Kasumi-1 (cell line): ENCODE data around the gene GABPB2.

Experiments
- DNase-seq, 2 experiments: peaks; one replicate each; lab custom pipeline; 2025; lab: John Stamatoyannopoulos, UW

Gene GABPB2

GRCh38 chr1:151070474-151071276 lies at the start of gene GABPB2:
Gene GABPB2, plus strand, starts transcription at chr1:151070761. Its CDS starts 17,429 bp downstream, at chr1:151088190.
- peak; percentile 94 to 96 for DNase-seq

DNA sequence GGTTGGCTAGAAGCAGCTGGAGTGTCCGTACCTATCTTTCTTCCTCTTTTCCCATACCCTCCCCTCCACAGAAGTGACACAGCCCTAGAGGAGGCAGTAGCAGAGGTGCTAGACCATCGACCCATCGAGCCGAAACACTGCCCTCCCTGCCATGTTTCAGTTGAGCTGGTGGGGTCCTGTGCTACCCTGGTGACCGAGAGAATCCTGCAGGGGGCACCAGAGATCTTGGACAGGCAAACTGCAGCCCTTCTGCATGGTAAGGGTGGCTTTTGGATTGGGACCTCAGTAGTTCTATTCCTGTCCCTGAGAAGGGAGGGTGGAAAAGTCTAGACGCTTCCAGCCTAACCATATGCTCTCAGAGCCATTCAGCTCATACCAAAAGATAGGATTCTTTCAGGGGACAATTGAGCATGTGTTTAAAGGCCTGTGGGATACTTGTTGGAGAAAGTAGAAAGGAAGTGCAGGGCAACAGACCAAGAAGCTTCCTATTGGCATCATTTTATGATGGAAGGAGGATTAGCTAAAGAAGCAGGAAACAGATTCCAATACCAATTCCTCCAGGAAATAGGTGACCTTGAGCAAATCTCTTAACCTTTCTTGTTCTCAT lies 45.9 kb upstream of the GABPB2 start:
- DNase-seq = peak; percentile 75 to 77

GRCh38 chr1:151026460-151026859 lies 44.1 kb upstream of the GABPB2 start:
- DNase-seq = no peak

GRCh38 chr1:151032164-151032563 lies 38.4 kb upstream of the GABPB2 start:
- no peak for DNase-seq

- no peak for DNase-seq
These were observed 35.4 kb upstream of the GABPB2 start for GRCh38 chr1:151035167-151035566.

DNA sequence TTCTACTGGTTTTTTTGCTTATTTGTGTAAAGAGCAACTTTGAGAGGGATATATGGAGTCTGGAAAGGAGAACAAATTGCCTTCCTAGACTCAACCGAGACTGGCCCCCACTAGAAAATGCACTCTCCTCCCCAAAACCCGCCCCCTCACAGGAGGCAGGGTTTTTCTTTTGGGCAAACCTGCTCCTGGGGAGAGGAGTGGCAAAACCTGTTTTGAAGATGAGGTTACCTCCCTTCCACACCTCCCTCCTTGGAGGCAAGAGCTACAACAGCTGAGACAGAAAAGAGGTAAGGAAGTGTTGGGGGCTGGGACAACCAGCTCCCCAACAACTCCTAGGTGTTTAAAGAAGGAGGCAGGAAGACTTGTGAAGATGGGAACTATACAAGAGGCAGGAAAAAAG lies 34.2 kb upstream of the GABPB2 start, which contains the start of gene BNIPL:
Gene BNIPL (plus strand): TSS at position 231 of the 400 bp plus-strand sequence. CDS start 140 bp downstream, at position 371.
- DNase-seq = no peak

DNA sequence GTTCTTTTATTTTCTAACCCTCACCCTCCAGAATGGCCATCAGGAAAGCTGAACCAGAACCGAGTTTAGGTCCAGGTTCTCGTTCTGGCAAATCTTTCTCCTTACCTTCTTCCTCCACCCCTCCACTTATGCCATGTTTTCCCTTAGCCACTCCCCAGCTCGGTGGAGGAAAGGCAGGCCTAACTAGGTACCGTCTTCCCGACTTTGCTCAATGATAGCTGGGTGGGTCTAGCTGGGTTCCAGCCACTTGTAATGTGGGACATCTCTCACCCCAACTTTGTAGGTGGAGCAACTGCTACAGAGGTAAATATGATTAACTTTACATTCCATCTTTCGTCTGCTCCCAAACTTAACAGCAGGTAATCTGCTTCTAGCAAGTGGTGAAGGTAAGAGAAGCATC lies 33.5 kb upstream of the GABPB2 start:
- DNase-seq = no peak

GRCh38 chr1:151039521-151039920 lies 31.0 kb upstream of the GABPB2 start:
- DNase-seq = no peak

DNA sequence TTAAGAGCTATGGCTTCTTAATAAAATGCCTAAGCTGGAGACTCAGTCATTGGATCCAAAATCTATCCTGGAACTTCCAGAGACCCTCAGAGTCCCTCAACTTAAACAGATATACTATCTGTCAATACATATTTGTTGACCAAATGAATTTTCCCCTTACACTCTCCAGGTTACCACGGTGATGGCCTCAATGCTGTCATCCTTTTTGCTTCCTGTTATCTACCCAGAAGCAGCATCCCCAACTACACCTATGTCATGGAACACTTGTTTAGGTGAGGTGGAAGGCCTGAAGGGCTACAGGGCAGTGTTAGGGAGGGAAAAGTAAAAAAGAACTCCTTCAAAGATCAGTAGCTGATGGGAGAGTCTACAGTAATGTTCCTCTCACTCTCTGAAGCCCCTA lies 27.4 kb upstream of the GABPB2 start:
- no peak for DNase-seq

- DNase-seq = peak in 1 of 2 experiments; percentile 51
These were observed 23.0 kb upstream of the GABPB2 start, which contains the start of gene C1orf56 for GRCh38 chr1:151047591-151047924. Gene C1orf56, plus strand, starts transcription at chr1:151047751. Its CDS starts 97 bp downstream, at chr1:151047848.

- peak; percentile 74 to 79 for DNase-seq
These were observed 22.5 kb upstream of the GABPB2 start for GRCh38 chr1:151047925-151048644.

DNA sequence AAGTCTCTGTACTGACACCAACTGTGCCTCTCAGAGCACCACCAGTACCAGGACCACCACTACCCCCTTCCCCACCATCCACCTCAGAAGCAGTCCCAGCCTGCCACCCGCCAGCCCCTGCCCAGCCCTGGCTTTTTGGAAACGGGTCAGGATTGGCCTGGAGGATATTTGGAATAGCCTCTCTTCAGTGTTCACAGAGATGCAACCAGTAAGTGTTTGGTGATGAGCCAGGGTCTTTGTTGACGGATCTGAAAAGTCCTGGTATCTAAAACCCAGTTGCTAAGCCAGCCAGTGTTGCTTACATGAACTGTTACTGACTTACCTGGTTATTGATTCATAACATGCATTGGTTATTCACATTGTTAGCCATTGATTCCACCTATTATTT lies 21.9 kb upstream of the GABPB2 start:
- no peak for DNase-seq

GRCh38 chr1:151049458-151049857 lies 21.1 kb upstream of the GABPB2 start:
- no peak for DNase-seq

GRCh38 chr1:151050051-151050688 lies 20.4 kb upstream of the GABPB2 start:
- DNase-seq = no peak

GRCh38 chr1:151051356-151052009 lies 19.1 kb upstream of the GABPB2 start:
- no peak for DNase-seq

DNA sequence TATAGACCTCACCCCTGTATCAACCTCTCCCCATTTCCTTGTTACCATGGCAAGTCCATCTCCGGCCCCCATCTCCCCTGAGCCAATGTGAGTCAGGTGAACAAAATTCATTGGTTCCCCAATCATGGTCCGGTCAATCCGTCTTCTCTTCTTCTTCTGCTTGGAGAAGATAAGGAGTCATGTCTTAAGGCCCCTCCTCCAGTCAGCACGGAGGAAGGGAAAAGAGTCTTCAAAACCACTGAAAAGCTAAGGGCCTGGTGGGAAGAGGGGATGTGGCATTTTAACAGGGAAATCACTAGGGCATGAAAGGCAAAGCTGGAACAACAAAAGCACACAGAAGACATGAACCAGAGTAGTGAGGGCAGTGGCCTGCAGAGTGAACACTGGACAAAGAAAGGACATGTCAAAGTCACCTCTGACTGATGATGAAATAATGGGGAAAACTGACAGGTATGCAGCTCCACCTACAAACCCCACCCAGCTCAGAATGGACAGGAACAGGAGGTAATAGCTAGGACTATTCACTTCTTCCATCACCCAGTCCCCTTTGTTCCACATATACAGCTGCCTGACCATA lies 15.5 kb upstream of the GABPB2 start:
- no peak for DNase-seq

DNA sequence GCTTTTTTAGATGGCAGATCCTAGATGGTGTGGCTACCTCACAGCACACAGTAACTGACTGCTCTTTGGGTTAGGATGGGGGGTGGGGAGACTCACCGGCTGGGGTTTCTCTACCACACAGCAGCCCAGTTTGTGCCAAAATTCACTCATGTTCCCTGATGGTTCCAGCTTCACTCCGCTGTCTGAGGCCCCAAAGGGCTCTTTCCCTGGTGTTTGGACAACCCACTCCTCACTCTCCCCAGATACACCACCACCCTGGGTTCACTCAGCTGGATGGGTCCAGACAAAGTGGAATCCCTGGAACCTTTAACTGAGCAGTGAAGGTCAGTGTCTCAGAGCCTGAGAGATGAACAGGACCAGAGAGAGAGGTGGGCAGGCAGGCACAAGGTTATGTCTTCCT lies 15.0 kb upstream of the GABPB2 start:
- no peak for DNase-seq

GRCh38 chr1:151056149-151056548 lies 14.4 kb upstream of the GABPB2 start:
- peak; percentile 28 to 42 for DNase-seq

DNA sequence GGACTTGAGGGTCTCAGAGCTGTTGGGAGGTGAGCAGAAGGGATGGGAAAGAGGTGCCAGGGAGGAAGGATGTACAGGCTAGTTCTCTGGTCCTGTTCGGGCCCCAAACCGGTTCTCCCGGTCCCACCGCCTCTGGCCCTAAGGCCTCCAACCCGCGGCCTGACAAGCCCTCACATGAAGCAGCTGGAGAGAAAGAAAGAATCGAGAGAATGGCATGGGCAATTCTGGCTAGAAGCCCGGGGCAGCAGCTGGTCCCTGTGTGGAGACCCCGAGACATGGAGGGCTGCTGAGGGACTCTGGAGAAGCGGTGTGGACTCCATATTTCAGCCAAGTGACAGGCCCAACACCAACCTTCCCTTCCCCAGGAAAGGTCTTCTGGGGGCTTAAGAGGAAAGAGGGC lies 11.9 kb upstream of the GABPB2 start:
- no peak for DNase-seq

DNA sequence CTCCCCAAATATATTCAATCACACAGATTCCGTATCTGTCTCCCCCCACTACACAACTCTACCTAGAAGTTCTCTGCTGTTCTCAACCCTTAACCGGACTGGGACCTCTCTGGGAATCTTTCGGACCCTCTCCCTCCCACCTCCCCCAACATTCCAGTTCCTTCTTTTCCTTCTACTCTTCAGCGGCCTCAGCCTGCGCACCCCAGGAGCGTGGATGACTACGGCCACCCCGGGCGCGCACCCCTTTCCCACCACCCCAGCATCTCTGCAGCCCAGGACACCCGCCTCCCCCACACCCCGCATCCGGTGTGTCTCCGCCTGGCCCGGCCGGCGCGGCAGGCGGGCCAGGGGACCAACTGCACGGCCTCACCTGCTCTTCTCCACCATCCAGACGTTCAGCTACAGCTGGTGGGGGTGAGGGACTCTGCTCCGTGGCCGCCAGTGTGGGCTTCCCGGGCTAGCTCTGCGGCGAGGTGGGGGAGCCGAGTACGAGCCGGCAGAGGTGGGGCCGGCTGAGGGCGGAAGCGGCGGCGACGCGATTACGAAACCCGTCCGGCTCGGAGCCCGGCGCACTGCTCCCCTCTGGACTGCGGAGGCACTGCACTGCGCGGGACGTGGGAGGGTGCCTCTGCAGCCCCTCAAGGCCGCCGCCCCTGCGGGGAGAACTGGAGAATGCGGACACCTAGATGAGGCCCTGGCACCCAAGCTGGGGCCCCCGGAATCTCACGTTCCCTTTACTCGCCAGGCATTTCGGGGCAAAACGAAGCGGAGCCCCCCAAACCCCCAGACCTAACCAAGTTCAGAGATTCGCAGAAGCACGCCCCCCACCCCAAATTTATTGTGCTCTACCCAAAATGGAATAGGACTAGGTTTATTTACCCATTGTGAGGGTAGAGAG lies 11.2 kb upstream of the GABPB2 start, which contains the start of gene CDC42SE1:
Gene CDC42SE1 (minus strand): TSS at position 514 of the 898 bp plus-strand sequence. CDS start 3,892 bp downstream, outside the sequence.
- DNase-seq = peak; percentile 89 to 91
